Activated CD4-positive, CD25-positive, alpha-beta regulatory T cell treated with anti-CD3 and anti-CD28 coated beads, Interleukin-2, amount 50 U/mL, for 72 hours (primary cell): ENCODE data around the gene HMGA1.
A peak's percentile ranks its signal among the peaks of the same experiment; 100 is the strongest.
"Not testable (repeated sequence)": the region's sequence is repeated elsewhere in the genome, so short reads cannot be mapped to it uniquely, and the experiment has no call there.

Source experiments
- DNase-seq: peaks from one replicate; pipeline ENCODE4 v3.0.0; 2021

Gene HMGA1

GRCh38 chr6:34241351-34242215, 4.9 kb downstream of the HMGA1 start:
- peak; percentile 15 for DNase-seq

- peak; percentile 0 for DNase-seq
These were observed 5.8 kb downstream of the HMGA1 start for GRCh38 chr6:34242252-34243130.

GRCh38 chr6:34243131-34243771, 6.6 kb downstream of the HMGA1 start:
- DNase-seq: peak; percentile 28

- no peak for DNase-seq
These were observed 7.5 kb downstream of the HMGA1 start for GRCh38 chr6:34243901-34244884.

GRCh38 chr6:34245032-34245760, 8.5 kb downstream of the HMGA1 start:
- DNase-seq: not testable (repeated sequence)

- not testable (repeated sequence) for DNase-seq
These were observed 9.1 kb downstream of the HMGA1 start for GRCh38 chr6:34245761-34246140.

GRCh38 chr6:34246249-34246562, 9.5 kb downstream of the HMGA1 start:
- DNase-seq: no peak

- DNase-seq: no peak
These were observed 10.1 kb downstream of the HMGA1 start for GRCh38 chr6:34246563-34247391.

- no peak for DNase-seq
These were observed 11.0 kb downstream of the HMGA1 start for GRCh38 chr6:34247481-34248197.

GRCh38 chr6:34248198-34248726, 11.6 kb downstream of the HMGA1 start:
- DNase-seq: peak; percentile 67

- peak; percentile 99 for DNase-seq
These were observed 12.2 kb downstream of the HMGA1 start, which contains the start of gene SMIM29 for GRCh38 chr6:34248727-34249468. TSS of gene SMIM29 (minus strand) at chr6:34249006. CDS start at chr6:34247791, 1,215 bp downstream.

GRCh38 chr6:34249469-34250261, 13.0 kb downstream of the HMGA1 start:
- DNase-seq: no peak

GRCh38 chr6:34252395-34252794, 15.7 kb downstream of the HMGA1 start:
- DNase-seq: not testable (repeated sequence)

- no peak for DNase-seq
These were observed 22.9 kb downstream of the HMGA1 start for GRCh38 chr6:34259529-34260069.

- DNase-seq: no peak
These were observed 24.0 kb downstream of the HMGA1 start for GRCh38 chr6:34260576-34261267.

- DNase-seq: not testable (repeated sequence)
These were observed 26.8 kb downstream of the HMGA1 start for GRCh38 chr6:34263484-34263883.

GRCh38 chr6:34267746-34268145, 31.1 kb downstream of the HMGA1 start:
- no peak for DNase-seq
